Measurements from ENCODE around the gene TOP1.

TOP1 gene

DNA sequence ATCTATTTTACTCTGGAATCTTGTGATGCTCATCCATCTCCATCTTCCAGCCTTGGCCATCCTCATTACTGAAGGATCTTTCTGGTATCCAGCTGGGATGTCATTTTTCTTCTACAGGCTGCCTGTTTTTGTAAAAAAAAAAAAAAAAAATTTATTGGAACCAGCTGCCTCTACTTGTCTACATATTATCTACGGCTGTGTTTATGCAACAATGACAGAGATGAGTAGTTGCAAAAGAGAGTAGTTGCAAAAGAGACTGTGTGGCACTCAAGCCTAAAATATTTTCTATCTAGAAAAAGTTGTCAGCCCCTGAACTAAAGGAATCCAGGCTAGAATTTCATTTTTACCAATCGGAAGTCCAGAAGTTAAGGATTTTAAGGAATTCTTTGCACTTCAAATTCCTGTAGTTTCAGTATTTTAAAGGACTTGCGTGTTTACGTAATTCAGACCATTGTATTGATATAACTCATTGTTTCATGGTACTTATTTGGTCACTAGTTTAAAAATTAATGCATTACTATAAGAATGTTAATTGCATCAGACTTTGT lies 70.2 kb downstream of the TOP1 start:
- intact Hi-C loops (cut with DNase I; ENCODE audit: low total_unique reads) = loop anchor here (10.0 kb wide), 1 partner anchor 134 kb away; no protein-coding TSS in a partner anchor
- TF ChIP-seq, protein P1, sequence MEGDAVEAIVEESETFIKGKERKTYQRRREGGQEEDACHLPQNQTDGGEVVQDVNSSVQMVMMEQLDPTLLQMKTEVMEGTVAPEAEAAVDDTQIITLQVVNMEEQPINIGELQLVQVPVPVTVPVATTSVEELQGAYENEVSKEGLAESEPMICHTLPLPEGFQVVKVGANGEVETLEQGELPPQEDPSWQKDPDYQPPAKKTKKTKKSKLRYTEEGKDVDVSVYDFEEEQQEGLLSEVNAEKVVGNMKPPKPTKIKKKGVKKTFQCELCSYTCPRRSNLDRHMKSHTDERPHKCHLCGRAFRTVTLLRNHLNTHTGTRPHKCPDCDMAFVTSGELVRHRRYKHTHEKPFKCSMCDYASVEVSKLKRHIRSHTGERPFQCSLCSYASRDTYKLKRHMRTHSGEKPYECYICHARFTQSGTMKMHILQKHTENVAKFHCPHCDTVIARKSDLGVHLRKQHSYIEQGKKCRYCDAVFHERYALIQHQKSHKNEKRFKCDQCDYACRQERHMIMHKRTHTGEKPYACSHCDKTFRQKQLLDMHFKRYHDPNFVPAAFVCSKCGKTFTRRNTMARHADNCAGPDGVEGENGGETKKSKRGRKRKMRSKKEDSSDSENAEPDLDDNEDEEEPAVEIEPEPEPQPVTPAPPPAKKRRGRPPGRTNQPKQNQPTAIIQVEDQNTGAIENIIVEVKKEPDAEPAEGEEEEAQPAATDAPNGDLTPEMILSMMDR (IDR thresholded peaks at IDR 0.05) = no peak
- Histone ChIP-seq H3K4me3 (no peak overlapping the region), H3K36me3 (peaks cover 70 to 97% (median 76%) of the 10 kb centered on the region in 3 donors), H3K9me3 (no peaks in the 10 kb centered on the region), H3K4me1 (no peaks in the 10 kb centered on the region), H3K27me3 (no peaks in the 10 kb centered on the region), H3K27ac (no peak overlapping the region)
- no peak for DNase-seq

DNA sequence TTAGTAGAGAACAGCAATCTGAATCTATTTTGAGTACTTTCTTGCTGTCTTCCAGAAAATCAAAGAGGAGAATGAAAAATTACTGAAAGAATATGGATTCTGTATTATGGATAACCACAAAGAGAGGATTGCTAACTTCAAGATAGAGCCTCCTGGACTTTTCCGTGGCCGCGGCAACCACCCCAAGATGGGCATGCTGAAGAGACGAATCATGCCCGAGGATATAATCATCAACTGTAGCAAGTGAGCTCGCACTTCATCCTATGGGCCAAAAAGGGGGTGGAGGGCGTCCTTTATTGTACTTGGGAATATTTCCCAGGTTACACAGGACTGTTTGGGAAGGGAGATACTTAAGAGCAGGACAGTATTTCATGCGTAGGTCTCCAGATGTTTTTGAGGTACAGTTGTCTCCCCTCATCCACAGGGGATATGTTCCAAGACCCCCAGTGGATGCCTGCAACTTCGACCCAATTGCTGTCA lies 71.4 kb downstream of the TOP1 start:
- Histone ChIP-seq H3K4me3 (no peak overlapping the region), H3K4me1 (no peaks in the 10 kb centered on the region), H3K27ac (no peak overlapping the region), H3K36me3 (peaks cover 73 to 95% (median 74%) of the 10 kb centered on the region in 3 donors), H3K9me3 (no peaks in the 10 kb centered on the region), H3K27me3 (no peaks in the 10 kb centered on the region)
- DNase-seq = no peak
- TF ChIP-seq, protein P1 (IDR thresholded peaks at IDR 0.05) = no peak
- intact Hi-C loops (cut with DNase I; ENCODE audit: low total_unique reads) = no loop called here

DNA sequence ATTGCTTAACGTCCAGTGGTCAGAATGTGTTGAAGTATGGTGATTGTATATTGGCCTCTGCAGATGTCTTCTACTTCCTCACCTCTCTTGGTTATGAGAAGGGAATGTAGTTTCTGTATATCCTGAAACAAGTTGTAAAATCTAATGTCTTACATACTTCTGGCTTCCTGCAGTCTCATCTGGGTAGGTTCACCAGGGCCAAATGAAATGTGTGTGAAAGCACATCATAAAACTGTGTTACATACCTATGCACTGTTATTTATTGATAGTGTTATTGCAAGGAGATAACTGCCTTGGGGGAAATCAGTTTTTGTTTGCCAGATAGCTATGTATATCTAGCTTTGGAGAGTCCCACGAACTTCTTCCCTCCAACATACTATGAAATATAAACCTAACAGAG lies 73.0 kb downstream of the TOP1 start:
- no peak overlapping the region for H3K27ac ChIP-seq
- TF ChIP-seq, protein P1 (IDR thresholded peaks at IDR 0.05) = no peak
- no peaks in the 10 kb centered on the region for H3K4me1 ChIP-seq
- no peak overlapping the region for H3K4me3 ChIP-seq
- intact Hi-C loops (cut with DNase I; ENCODE audit: low total_unique reads) = no loop called here
- no peaks in the 10 kb centered on the region for H3K27me3 ChIP-seq
- H3K9me3 ChIP-seq = no peaks in the 10 kb centered on the region
- peaks cover 67 to 88% (median 69%) of the 10 kb centered on the region in 3 donors for H3K36me3 ChIP-seq
- no peak for DNase-seq

DNA sequence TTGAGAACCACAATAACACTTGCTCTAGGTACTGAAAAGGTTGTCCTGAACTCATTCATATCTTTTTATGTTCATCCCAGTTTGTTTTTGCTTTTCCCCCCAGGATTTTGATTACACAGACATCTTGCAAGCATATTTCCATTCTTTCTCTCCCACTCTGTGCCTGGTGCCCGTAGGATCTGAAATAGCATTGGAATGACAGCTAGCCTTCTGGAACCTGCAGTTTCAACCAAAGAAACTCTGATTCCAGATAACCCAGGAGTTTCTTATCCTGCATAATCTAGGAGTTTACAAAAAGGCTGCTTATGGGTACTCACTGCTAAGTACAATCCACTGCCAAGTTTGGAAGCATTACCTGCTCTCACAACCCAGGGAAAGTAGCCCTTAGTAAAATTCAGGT lies 79.9 kb downstream of the TOP1 start:
- TF ChIP-seq, protein P1 (IDR thresholded peaks at IDR 0.05) = no peak
- Histone ChIP-seq H3K4me1 (no peaks in the 10 kb centered on the region), H3K36me3 (peaks cover 31 to 58% (median 46%) of the 10 kb centered on the region in 3 donors), H3K27me3 (no peaks in the 10 kb centered on the region), H3K4me3 (no peak overlapping the region), H3K27ac (no peak overlapping the region), H3K9me3 (no peaks in the 10 kb centered on the region)
- DNase-seq = no peak
- intact Hi-C loops (cut with DNase I; ENCODE audit: low total_unique reads) = no loop called here

DNA sequence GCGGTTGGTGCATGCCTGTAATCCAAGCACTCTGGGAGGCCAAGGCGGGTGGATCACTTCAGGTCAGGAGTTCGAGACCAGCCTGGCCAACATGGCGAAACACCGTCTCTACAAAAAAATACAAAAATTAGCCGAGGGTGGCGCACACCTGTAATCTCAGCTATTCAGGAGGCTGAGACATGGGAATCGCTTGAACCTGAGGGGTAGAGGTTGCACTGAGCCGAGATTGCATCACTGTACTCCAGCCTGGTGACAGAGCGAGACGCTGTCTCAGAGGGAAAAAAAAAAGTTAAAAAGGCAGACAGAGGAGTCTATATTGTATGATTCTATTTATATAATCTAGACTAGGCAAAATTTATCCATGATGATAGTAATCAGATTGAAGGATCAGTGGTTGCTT lies 81.4 kb downstream of the TOP1 start:
- no peak for DNase-seq
- H3K27ac ChIP-seq = no peak overlapping the region
- intact Hi-C loops (cut with DNase I; ENCODE audit: low total_unique reads) = no loop called here
- H3K36me3 ChIP-seq = peaks cover 42 to 60% (median 53%) of the 10 kb centered on the region in 3 donors
- H3K4me1 ChIP-seq = no peaks in the 10 kb centered on the region
- H3K27me3 ChIP-seq = no peaks in the 10 kb centered on the region
- H3K4me3 ChIP-seq = no peak overlapping the region
- TF ChIP-seq, protein P1 (IDR thresholded peaks at IDR 0.05) = no peak
- no peaks in the 10 kb centered on the region for H3K9me3 ChIP-seq

Measured in tibial artery (tissue), 4 donors.